Neural cell (in vitro differentiated cells): Measurements from ENCODE around the gene RADX.

Source experiments
- EP300 ChIP-seq: fragments of 450-650 bp; conservative IDR thresholded peaks from 2 replicates; pipeline ENCODE4 v1.6.1; 2014; ENCODE audit warnings: antibody characterized with exemption, mild to moderate bottlenecking, moderate library complexity; ENCODE audit not compliant: poor library complexity, severe bottlenecking
- EZH2 ChIP-seq: fragments of 200-600, 300-800 bp; shearing (Covaris generic), sonication (generic); IDR thresholded peaks from 2 replicates; pipeline ENCODE4 v1.6.1; 2014; ENCODE audit warnings: antibody characterized with exemption, low read length, borderline replicate concordance, mild to moderate bottlenecking; ENCODE audit not compliant: insufficient read depth, poor library complexity, severe bottlenecking
- RAD21 ChIP-seq: fragments of 450-650 bp; conservative IDR thresholded peaks from 2 replicates; pipeline ENCODE4 v1.6.1; 2014; ENCODE audit warnings: antibody characterized with exemption, mild to moderate bottlenecking, moderate library complexity
- TF ChIP-seq, protein P1 (sequence below): fragments of 450-650 bp; IDR thresholded peaks from 2 replicates; pipeline ENCODE4 v1.5.1; 2014; ENCODE audit warnings: antibody characterized with exemption, mild to moderate bottlenecking, moderate library complexity; ENCODE audit not compliant: poor library complexity, severe bottlenecking

DNA sequence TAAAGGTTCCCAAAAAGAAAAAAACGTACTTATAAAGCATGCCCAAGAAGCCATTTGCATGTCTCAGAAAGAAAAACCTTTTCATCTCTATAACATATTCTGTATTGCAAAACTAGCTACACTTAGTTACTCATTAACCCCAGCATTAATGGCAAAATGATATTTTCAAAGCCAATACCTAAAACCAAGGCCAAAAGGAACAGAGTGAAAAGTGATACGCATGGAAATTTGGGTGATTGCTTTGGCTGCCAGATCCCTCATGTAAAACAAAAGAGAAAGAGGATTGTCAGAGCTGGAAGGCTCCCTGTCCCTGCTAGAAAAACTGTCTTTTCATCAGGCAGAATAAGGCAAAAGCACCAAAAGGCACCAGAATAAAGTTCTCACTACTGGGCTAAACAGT, 46.8 kb upstream of the RADX start:
- TF ChIP-seq, protein P1, sequence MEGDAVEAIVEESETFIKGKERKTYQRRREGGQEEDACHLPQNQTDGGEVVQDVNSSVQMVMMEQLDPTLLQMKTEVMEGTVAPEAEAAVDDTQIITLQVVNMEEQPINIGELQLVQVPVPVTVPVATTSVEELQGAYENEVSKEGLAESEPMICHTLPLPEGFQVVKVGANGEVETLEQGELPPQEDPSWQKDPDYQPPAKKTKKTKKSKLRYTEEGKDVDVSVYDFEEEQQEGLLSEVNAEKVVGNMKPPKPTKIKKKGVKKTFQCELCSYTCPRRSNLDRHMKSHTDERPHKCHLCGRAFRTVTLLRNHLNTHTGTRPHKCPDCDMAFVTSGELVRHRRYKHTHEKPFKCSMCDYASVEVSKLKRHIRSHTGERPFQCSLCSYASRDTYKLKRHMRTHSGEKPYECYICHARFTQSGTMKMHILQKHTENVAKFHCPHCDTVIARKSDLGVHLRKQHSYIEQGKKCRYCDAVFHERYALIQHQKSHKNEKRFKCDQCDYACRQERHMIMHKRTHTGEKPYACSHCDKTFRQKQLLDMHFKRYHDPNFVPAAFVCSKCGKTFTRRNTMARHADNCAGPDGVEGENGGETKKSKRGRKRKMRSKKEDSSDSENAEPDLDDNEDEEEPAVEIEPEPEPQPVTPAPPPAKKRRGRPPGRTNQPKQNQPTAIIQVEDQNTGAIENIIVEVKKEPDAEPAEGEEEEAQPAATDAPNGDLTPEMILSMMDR, result no peak
- TF ChIP-seq RAD21 (no peak), EP300 (no peak), EZH2 (no peak)
